CD4-positive, alpha-beta T cell treated with Interleukin-21 for 1 hour (primary cell): ENCODE data around the gene NRP2.

Source experiments
- DNase-seq: peaks from one replicate; pipeline ENCODE4 v3.0.0-alpha.2; 2020

The NRP2 gene

GRCh38 chr2:205781244-205781931 lies 99.1 kb downstream of the NRP2 start:
- no peak for DNase-seq

DNA sequence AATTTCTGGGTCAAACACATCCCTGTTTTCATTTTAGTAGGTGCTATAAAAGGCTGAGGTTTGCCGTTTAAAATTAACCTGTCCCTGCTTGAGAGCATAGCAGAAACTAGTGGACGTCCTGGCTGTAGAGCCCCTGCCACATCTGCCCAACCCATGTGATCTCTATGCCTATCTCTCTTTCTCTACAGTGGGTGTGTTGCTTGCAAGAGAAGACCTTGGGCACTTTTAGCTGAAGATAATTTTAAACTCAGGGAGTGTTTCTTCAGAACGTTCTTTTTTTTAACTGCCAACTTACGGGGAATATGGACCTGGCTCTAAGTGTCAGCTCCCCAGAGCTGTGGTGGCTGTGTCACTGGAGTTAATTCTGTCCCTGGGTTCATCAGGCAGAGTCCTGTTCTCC lies 100.6 kb downstream of the NRP2 start:
- DNase-seq, result no peak

DNA sequence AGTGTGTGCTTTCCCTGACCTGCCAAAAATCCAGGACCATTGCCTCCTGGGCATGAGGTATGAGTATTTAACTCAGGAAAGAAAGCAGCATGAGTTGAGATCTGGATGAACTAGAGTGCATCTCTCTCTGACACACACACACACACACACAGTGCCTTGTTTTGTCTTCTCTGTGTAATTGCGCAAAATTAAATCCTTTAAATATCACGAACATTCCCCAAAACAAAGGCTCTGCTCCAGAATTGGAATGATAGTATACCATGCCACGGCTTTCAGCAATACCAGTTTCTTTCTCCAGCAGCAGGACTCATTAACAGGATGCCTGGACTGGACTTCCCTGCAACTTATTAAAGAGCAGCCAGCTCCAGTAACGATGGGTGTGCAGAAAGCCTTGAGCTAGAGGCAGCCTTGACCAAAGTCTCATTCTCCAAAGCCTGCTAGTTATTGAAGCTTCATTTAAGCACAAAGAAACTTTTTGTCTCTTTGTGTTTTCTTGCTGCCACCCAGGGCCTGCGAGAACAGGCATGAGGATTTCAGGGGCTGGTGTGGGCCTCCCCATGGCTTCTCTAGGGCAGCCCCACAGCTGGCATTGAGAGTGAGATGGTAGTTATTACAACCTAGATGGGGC lies 101.7 kb downstream of the NRP2 start:
- DNase-seq, result no peak

DNA sequence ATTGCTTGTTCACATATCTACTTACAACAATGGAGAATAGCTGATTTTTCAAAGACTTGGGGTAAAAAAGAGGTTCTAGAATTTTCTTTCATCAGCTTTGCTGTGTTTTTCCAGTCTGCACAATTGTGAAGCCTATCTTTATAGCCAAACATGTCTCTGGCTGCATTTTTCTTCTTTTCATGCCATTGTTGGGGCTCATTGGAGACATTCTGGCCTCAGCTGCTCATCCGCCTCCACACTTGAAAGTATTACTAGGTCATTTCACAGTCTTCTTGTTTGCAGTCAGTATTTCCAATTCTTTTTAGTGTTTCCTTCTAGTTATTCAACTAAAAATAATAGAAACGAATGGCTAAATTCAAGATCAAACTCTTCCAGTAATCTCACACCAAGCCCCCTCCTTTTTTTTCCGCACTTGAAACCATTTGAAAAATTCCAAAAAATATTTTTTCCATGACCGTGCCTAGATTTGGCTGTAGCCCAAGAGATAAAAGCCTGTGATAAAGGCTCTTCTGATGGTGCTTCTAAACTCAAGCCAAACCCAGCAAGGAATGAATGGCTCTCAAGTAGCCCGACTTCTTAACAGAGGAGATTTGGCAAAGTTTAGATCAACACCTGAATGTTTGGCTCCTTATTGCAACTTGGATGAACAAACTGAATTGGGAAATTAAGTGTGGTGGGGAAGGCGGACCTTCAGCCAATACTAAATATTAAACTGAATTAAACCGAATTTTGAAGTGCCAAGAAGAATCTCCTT lies 103.4 kb downstream of the NRP2 start:
- no peak for DNase-seq

DNA sequence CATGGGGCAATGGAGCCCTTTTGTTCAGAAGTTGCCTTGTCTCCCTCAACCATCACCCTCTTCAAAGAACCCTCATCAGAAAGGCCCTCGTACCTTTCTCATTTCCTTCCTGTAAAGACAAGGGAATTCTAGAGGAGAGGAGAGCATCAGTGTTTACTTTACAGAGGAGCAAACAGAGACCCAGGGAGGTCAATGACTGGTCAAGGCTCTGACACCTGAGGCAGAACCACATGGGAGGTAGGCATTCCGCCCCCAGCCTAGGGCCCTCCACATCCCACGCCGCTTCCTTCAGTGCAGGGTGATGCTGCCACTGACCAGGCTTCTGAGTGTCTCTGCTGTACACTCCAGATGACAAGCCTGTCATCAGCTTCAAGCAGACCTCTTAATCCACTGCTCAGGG lies 104.7 kb downstream of the NRP2 start:
- DNase-seq, result no peak

GRCh38 chr2:205787761-205788160 lies 105.5 kb downstream of the NRP2 start:
- DNase-seq, result no peak

GRCh38 chr2:205789906-205790305 lies 107.6 kb downstream of the NRP2 start:
- no peak for DNase-seq

- no peak for DNase-seq
Observed at GRCh38 chr2:205792908-205793307, 110.6 kb downstream of the NRP2 start.

DNA sequence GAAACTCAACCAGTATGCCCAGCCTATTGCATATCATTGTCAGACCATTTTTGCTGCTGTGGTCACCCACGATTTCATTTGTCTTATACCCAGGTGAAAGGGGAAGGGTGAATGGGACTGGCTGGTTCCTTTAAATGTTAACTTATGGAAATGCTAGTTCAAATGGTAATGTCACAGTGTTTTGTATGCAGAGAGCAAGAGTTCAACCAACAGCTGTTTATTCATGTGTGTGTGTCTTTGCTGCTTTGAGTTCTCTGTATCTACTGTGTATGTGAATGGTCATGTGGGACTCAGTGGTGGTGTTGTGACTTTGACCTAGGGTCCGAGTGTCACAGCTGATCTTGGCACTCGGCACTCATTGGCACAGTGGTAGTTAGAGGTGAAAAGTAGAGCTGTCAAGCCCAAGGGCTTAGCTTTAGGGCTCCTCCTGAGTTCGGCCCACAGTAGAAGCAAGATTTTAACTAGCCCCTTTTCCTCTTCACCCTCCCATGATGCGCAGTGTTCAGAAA lies 114.6 kb downstream of the NRP2 start:
- no peak for DNase-seq

DNA sequence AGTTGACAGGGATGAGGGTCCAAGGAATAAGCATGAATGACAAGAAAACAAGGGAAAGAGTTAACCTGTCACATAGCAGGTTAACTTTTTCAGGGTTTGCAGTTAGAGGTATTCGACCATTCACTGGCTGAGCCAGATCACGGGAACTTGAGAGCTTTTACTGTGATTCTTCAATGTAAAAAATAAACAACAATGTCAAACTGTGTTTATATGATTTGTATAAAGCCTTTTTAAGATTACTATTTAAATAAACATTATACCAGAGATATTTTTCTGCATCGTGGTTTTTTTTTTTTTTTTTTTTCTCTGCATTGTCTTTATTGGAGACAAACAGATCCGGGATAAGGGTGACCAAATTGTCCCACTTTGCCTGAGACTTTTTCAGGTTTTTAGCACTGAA lies 115.6 kb downstream of the NRP2 start:
- DNase-seq, result no peak

- DNase-seq, result no peak
Observed at GRCh38 chr2:205800224-205800623, 117.9 kb downstream of the NRP2 start.

DNA sequence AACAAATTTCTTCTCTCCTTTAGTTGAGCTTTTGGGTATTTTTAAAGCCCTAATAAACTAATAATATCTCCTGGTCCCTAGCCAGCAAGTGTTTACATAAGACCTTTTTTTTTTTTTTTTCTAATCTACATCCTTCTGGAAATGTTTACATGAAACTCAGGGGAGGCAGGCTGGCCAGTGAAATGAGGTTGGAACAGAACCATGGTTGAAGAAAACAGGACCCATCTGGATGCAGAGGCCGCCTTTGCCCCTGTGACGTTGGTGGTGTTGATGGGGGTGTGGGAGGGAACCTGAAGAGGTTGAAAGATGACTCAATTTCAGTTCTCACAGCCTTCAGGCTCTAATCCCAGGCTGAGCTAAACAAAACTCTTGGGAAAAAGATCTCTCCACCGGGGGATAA lies 118.5 kb downstream of the NRP2 start:
- DNase-seq, result no peak

- DNase-seq, result no peak
Observed at GRCh38 chr2:205802065-205802464, 119.8 kb downstream of the NRP2 start.

DNA sequence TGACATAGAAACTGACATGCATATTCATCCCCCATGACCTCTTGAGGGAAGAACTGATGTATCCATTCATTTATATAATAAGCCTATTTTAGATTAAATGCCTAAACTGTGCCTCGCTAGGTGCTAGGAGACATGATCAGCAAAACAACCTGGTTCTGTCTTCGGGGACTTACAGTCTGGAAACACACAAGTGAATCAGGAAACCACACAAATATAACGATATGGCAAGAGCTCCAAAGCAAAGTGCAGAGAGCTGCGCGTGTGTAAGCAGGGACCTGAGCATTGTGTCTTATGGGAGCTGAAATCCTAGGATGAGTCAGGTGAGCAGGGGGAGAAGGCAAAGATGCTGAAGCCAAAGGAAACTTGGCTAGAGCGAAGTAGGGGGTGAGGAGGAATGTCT lies 120.6 kb downstream of the NRP2 start:
- DNase-seq, result no peak

GRCh38 chr2:205803500-205803899 lies 121.2 kb downstream of the NRP2 start:
- no peak for DNase-seq

- no peak for DNase-seq
Observed at GRCh38 chr2:205805136-205805535, 122.8 kb downstream of the NRP2 start.

DNA sequence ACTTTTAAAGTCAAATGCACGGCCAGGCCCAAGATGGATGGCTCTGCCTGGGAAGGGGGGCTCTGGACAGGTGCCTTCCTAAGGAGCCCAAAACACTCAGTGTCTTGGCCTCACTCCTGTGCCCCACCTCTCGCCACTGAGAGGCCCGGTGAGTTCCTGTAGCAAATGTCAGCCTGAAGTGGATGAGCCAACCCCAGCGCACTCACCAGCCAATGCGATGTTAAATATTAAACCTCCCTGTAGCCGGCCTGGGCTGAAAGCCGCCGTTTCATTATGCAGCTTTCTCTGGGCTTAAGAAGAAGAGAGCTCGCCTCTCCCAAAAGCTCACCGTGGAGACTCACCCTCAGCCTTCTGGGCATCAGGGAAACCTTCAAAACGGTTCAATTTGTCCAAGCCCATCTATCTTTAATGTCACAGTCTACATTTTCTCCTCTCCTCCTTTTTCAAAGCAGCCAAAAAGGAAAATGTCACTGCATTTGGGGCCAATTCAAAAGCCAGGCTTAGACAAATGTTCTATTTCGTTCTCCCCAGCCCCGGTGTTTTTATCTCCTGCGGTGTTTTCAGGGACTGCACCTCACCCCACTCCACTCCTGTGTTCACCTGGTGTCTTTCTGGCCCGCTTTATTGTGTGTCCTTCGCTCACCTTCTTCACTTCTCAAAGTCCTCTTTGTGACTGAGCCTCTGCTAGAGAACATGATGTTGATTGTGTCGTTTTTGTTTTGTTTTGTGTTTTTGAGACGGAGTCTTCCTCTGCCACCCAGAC lies 124.0 kb downstream of the NRP2 start:
- no peak for DNase-seq

GRCh38 chr2:205807229-205807628 lies 124.9 kb downstream of the NRP2 start:
- DNase-seq, result no peak

DNA sequence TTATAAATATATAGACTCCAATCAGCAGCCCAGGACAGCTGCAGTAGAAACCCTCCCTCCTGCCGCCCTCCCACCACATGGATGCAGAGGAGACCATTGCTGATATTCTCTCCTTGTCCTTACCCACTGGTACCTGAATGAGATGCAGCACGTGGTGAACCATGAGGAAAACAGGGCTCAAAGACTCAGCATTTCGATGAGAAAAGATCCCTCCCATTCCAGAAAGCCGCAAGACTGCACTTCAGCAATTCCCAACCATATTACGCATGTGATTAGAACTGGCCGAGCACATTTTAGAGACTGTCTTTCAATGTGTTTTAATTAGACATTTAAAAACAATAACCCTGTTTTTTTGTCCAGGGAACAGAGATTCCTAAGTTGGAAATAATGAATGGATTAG lies 125.5 kb downstream of the NRP2 start:
- no peak for DNase-seq

DNA sequence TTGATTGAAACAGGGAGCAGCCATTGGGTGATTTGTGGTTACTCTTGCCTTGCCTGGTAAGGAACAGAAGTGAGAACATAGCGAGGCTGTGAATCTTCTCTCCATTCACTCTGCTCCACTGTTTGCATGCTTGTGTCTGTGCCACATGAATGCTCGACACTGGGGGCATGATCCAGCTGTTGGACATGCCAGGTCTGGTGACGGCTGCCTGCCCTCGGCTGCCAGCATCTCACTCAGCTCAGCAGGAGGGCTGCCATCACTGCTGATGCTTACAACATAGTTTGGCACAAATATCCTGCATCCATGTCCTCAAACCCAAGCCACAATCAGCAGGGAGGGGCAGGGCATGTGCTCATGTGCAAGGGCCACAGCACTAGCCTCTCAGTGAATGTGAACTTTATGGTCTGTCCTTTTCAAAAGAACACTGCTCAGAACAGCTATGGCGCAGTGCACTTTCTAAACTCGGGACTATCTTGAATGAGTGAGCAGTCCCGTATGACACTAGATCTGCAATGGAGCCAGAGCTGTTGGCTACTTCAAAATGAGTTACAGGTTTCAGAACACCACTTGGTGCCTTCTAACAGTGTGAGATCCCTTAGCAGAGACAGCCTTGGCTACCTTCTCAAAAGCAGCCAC lies 126.3 kb downstream of the NRP2 start:
- DNase-seq, result no peak

DNA sequence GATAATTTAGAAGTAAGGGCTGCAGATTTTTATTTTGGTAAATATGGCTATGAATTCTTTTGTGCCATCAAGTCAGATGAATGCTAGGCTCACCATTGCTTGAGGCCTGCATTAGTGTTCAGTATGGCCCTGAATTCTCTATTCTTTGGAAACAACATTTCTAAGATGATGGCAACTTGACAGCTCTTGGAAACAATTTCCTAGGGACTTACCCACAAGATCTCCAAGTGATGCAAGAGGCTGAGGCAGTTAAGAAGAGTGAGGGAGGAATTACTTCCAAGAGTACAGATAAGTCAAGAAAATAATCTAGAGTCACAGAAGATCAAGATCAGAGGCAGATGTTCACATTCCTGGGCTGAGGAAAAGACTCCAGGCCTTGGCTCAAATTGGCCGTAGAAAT lies 129.1 kb downstream of the NRP2 start:
- no peak for DNase-seq

DNA sequence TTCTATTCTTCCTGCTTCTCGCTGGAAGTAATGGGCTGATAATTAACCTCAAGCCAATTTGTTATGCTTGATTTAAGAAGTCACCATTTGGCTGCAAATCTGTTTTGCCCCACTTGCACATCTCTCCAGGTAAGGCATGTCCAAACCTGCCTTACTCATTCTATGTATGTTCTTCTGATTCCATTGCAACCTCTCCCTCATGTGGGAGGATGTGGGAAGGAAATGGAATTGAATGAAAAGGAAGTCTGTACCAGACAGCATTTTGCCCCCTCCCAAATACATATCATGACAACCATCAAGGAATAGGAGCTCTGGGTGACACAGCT lies 131.7 kb downstream of the NRP2 start:
- DNase-seq, result no peak

GRCh38 chr2:205815673-205816072 lies 133.4 kb downstream of the NRP2 start:
- DNase-seq, result no peak
